ENCODE measurements around the gene SERPINA1. TPM values are rescaled to one million over a fixed set of nuclear protein-coding genes. Genes with fewer than 3 reads are reported as not detected.
A peak's percentile ranks its signal among the peaks of the same experiment; 100 is the strongest.
"Not testable (repeated sequence)": the region's sequence is repeated elsewhere in the genome, so short reads cannot be mapped to it uniquely, and the experiment has no call there.

The SERPINA1 gene
- total and polyA plus RNA-seq, 2 experiments from 2014 or later: 0.16 to 0.65 TPM

DNA sequence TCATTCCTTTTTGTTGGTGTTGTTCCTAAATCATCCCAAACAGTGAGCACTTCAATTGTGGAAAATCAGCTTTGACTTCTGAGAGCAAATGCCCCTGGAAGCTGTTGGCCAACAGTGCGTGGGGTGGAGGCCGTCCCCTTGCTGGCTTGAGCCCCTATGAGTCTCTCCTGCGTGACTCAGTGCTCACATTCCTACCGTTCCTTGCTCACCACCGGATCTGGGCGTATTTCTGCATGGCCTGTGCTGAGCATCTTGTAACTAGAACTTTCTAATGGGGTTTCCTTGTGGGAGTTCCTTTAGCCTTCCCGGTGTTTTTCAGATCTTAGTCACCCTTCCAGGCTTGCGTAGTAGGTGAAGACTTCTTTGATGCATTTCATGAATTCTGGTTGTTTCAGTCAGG is 14.7 kb downstream of the SERPINA1 start:
- H3K9me2 ChIP-seq (ENCODE audit: insufficient read depth): no peaks in the 10 kb centered on the region
- no peaks in the 10 kb centered on the region for H3K36me3 ChIP-seq (ENCODE audit: low read depth)
- H3K4me2 ChIP-seq (ENCODE audit: unreplicated experiment): peak overlapping the region; percentile 68
- H3K4me3 ChIP-seq: peak overlapping the region; percentile 23; the same call in 1 of the 2 replicates
- WGBS, 2 experiments (ENCODE audit: low coverage in 1 of 2, low lambda C conversion rate in 2 of 2, missing lambda C conversion rate in 2 of 2): 2 to 6% methylated on average over 8 of the region's 8 CpGs
- in situ Hi-C loops (cut with MboI): no loop called here
- H2AFZ ChIP-seq: 0 out of 2 replicates have a peak overlapping the region, but pooled peaks have one; percentile 2
- peak; percentile 99 for DNase-seq
- no peaks in the 10 kb centered on the region for H3K9me3 ChIP-seq (ENCODE audit: low read depth)
- H3K27me3 ChIP-seq (replicated peaks; ENCODE audit: insufficient read depth): no peaks in the 10 kb centered on the region
- peaks cover 20% of the 10 kb centered on the region for H3F3A ChIP-seq (ENCODE audit: insufficient read depth)
- H3K9ac ChIP-seq: peak overlapping the region; percentile 54
- no peaks in the 10 kb centered on the region for H4K20me1 ChIP-seq (ENCODE audit: insufficient read depth)
- H3K4me1 ChIP-seq (ENCODE audit: insufficient read depth): peaks cover 17% of the 10 kb centered on the region
- TF ChIP-seq EZH2phosphoT487 (IDR thresholded peaks at IDR 0.05; ENCODE audit: insufficient read depth, low read depth) (no peak), EZH2 (IDR thresholded peaks at IDR 0.05; ENCODE audit: insufficient read depth, poor library complexity, severe bottlenecking) (no peak)
- H3K79me2 ChIP-seq (ENCODE audit: insufficient read depth): no peaks in the 10 kb centered on the region
- peak overlapping the region; percentile 57 for H3K27ac ChIP-seq

DNA sequence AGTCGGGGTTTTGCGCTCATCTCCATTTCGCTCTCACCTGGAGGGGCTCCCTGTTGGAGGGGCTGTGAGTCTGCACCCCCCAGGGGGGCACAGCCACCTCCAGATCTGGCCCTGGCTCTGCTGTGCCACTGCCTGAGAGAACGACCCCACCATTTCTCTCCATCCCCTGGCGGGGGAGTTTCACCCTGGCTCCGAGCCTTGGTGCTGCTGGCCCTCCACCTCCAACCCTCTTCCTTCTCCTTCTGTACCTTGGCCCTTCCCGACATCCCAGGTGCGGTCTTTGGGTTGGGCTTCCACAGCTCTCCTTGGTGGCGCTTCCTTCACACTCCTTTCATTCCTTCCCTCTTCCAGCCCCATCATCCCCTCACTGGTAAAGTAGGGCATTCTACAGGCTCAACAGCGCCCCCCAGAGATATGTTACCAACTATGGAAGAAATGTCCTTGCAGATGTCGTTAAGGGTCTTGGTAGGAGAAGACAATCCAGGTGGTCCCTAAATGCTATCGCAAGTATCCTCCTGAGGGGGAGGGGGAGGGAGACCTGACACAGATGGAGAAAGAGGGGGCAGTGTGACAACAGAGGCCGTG is 16.3 kb downstream of the SERPINA1 start:
- H3K27ac ChIP-seq: no peak overlapping the region
- no peak for TF ChIP-seq EZH2 (IDR thresholded peaks at IDR 0.05; ENCODE audit: insufficient read depth, poor library complexity, severe bottlenecking)
- no peak for TF ChIP-seq EZH2phosphoT487 (IDR thresholded peaks at IDR 0.05; ENCODE audit: insufficient read depth, low read depth)
- H3K27me3 ChIP-seq (replicated peaks; ENCODE audit: insufficient read depth): no peaks in the 10 kb centered on the region
- peaks cover 17% of the 10 kb centered on the region for H3K4me1 ChIP-seq (ENCODE audit: insufficient read depth)
- H3K9me3 ChIP-seq (ENCODE audit: low read depth): no peaks in the 10 kb centered on the region
- in situ Hi-C loops (cut with MboI): no loop called here
- no peak overlapping the region for H3K4me2 ChIP-seq (ENCODE audit: unreplicated experiment)
- no peak overlapping the region for H2AFZ ChIP-seq
- H4K20me1 ChIP-seq (ENCODE audit: insufficient read depth): no peaks in the 10 kb centered on the region
- H3K36me3 ChIP-seq (ENCODE audit: low read depth): no peaks in the 10 kb centered on the region
- no peaks in the 10 kb centered on the region for H3K79me2 ChIP-seq (ENCODE audit: insufficient read depth)
- DNase-seq: no peak
- no peak overlapping the region for H3K9ac ChIP-seq
- H3K9me2 ChIP-seq (ENCODE audit: insufficient read depth): no peaks in the 10 kb centered on the region
- peaks cover 20% of the 10 kb centered on the region for H3F3A ChIP-seq (ENCODE audit: insufficient read depth)
- H3K4me3 ChIP-seq: no peak overlapping the region
- WGBS, 2 experiments (ENCODE audit: low coverage in 1 of 2, low lambda C conversion rate in 2 of 2, missing lambda C conversion rate in 2 of 2): 94 to 97% methylated on average over 11 to 13 of the region's 13 CpGs

DNA sequence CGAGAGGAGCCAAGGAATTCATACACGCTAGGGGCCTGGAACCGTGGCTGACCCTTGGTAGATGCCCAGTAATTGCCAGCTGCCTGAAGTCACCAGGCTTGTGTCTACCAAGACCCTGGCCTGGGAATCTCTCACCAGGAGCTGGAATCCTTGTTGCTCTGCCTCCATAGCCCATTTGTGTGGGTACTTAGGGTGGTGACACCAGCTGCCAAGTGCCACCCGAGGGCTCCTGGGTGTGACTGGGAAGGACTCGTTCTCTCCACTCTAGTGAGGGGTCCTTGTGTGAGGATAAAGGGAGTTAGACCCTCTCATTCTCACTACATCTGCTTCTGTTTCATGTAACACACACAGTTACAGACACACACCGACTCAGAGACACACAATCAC is 17.9 kb downstream of the SERPINA1 start:
- Histone ChIP-seq H3K4me3 (no peak overlapping the region), H3K79me2 (ENCODE audit: insufficient read depth) (no peaks in the 10 kb centered on the region), H4K20me1 (ENCODE audit: insufficient read depth) (no peaks in the 10 kb centered on the region), H2AFZ (no peak overlapping the region), H3K4me1 (ENCODE audit: insufficient read depth) (peaks cover 17% of the 10 kb centered on the region), H3K4me2 (ENCODE audit: unreplicated experiment) (no peak overlapping the region), H3K27me3 (replicated peaks; ENCODE audit: insufficient read depth) (no peaks in the 10 kb centered on the region), H3K9me3 (ENCODE audit: low read depth) (no peaks in the 10 kb centered on the region), H3K9ac (no peak overlapping the region), H3F3A (ENCODE audit: insufficient read depth) (peaks cover 20% of the 10 kb centered on the region), H3K36me3 (ENCODE audit: low read depth) (no peaks in the 10 kb centered on the region), H3K9me2 (ENCODE audit: insufficient read depth) (no peaks in the 10 kb centered on the region), H3K27ac (no peak overlapping the region)
- TF ChIP-seq EZH2 (IDR thresholded peaks at IDR 0.05; ENCODE audit: insufficient read depth, poor library complexity, severe bottlenecking): no peak
- 85 to 91% methylated on average over 6 of the region's 6 CpGs for WGBS, 2 experiments (ENCODE audit: low coverage in 1 of 2, low lambda C conversion rate in 2 of 2, missing lambda C conversion rate in 2 of 2)
- no peak for DNase-seq
- in situ Hi-C loops (cut with MboI): no loop called here

DNA sequence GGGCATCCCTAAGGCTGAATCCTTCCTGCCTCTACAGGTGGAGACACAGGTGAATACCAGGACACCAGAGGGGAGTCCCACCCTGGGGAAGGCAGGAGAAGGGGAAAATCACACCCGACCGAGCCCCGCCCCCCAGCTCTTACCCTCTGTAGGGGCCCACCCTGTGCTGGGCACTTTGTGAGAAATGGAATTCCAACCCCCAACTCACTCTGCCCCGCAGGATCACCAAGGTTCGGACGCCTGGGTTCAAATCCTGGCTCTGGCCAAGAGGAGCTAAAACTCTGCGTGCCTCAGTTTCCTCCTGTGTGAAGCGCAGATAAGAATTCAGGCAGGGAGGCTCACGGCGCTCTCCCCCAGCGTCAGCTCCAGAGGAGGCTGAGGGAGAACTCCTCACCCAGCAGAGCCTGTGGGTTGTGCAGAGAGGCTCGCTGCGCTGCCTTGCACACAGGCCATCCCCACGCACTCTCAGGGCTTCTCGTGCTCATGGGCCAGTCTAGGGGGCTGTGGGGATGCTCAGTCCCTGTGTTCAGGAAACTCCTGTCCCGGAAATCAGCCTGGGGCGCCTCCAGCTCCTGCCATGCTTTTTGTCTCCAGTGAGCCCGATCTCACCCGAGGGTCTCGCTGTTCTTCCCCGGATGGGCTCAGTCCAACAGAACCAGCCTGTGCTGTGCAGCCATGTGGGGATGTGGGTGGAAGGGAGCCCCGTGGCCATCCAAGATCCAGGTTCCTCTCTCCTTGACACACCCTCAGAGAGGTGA is 18.5 kb downstream of the SERPINA1 start:
- H3K36me3 ChIP-seq (ENCODE audit: low read depth); H3K9me3 ChIP-seq (ENCODE audit: low read depth); DNase-seq; H3K9ac ChIP-seq; H3K4me3 ChIP-seq; H3K4me2 ChIP-seq (ENCODE audit: unreplicated experiment); H3K79me2 ChIP-seq (ENCODE audit: insufficient read depth); H4K20me1 ChIP-seq (ENCODE audit: insufficient read depth); H3K27me3 ChIP-seq (replicated peaks; ENCODE audit: insufficient read depth); in situ Hi-C loops (cut with MboI); H2AFZ ChIP-seq; H3K9me2 ChIP-seq (ENCODE audit: insufficient read depth); H3K27ac ChIP-seq: not testable (repeated sequence)
- Histone ChIP-seq H3K4me1 (ENCODE audit: insufficient read depth) (peaks cover 17% of the 10 kb centered on the region), H3F3A (ENCODE audit: insufficient read depth) (peaks cover 20% of the 10 kb centered on the region)
- WGBS, 2 experiments (ENCODE audit: low coverage in 1 of 2, low lambda C conversion rate in 2 of 2, missing lambda C conversion rate in 2 of 2): 89 to 94% methylated on average over 19 to 22 of the region's 22 CpGs
